A549 treated with GW870086 at 1 μM for 4 hours (cell line): ENCODE measurements around the gene HS6ST2. TPM values are rescaled to one million over a fixed set of nuclear protein-coding genes. Genes with fewer than 3 reads are reported as not detected.

ENCODE experiments used
- total RNA-seq: library from RNA; stranded (reverse); fragments of 200-300 nt; extraction: Qiagen RNA extraction; gene quantifications from 5 replicates; pipeline ENCODE4 v1.2.3, GENCODE V29; 2022; ENCODE audit warnings: low read depth

HS6ST2 gene
- total RNA-seq: 0.03 to 0.15 TPM (median 0.08 TPM) in 5 replicates

GRCh38 chrX:132958091-132958703 is at the start of gene HS6ST2:
Gene HS6ST2 (minus strand): TSS chrX:132958629.

Other genes starting within 250 kb of the HS6ST2 start
- not detected in 5 replicates for gene USP26, start 138.5 kb upstream of the HS6ST2 start, total RNA-seq